WERI-Rb-1 (cell line): ENCODE data around the gene UBE2QL1.

ENCODE experiments used
- DNase-seq: peaks from one replicate; pipeline ENCODE4 v3.0.0-alpha.2; 2020
- H3K27ac ChIP-seq: fragments of 250-450 bp; sonication (Bioruptor Pico); 2 replicates; pipeline ENCODE4 v1.5.1; 2020; ENCODE audit warnings: mild to moderate bottlenecking, moderate library complexity
- H3K27me3 ChIP-seq: fragments of 250-450 bp; sonication (Bioruptor Pico); 2 replicates; pipeline ENCODE4 v1.5.1; 2021; ENCODE audit warnings: mild to moderate bottlenecking, low read depth, moderate library complexity; ENCODE audit not compliant: insufficient read depth, severe bottlenecking
- H3K36me3 ChIP-seq: fragments of 250-450 bp; sonication (Bioruptor Pico); 2 replicates; pipeline ENCODE4 v1.5.1; 2020; ENCODE audit warnings: mild to moderate bottlenecking, moderate library complexity
- H3K4me3 ChIP-seq: 2 replicates; pipeline ENCODE4 v1.5.1; 2011; ENCODE audit warnings: low read depth, mild to moderate bottlenecking, control low read depth, low read length
- H3K9me3 ChIP-seq: fragments of 250-450 bp; sonication (Bioruptor Pico); 2 replicates; pipeline ENCODE4 v1.5.1; 2021; ENCODE audit warnings: mild to moderate bottlenecking, moderate library complexity; ENCODE audit not compliant: severe bottlenecking
- CTCF ChIP-seq: IDR thresholded peaks from 2 replicates; pipeline ENCODE4 v1.5.1; 2011; ENCODE audit warnings: low read depth, mild to moderate bottlenecking, control low read depth, inconsistent platforms, low read length

The UBE2QL1 gene

GRCh38 chr5:6448622-6449464, at the start of gene UBE2QL1:
UBE2QL1 (plus strand) TSS chr5:6448859; CDS start chr5:6448894, 35 bp downstream.
- DNase-seq, result peak; percentile 56
- H3K27me3 ChIP-seq, result peaks cover 34% of the 10 kb centered on the region
- peak within 1 kb of the TSS; percentile 47 for H3K4me3 ChIP-seq

GRCh38 chr5:6399980-6400910, 48.4 kb upstream of the UBE2QL1 start:
- H3K36me3 ChIP-seq, result no peaks in the 10 kb centered on the region
- H3K27ac ChIP-seq, result no peak overlapping the region
- no peak for DNase-seq
- peaks cover 53% of the 10 kb centered on the region for H3K27me3 ChIP-seq
- no peaks in the 10 kb centered on the region for H3K9me3 ChIP-seq
- TF ChIP-seq CTCF, result no peak
- H3K4me3 ChIP-seq, result no peak overlapping the region

More at GRCh38 chr5:6448622-6449464, at the start of gene UBE2QL1:
- H3K36me3 ChIP-seq, result no peaks in the 10 kb centered on the region
- no peak for TF ChIP-seq CTCF
- no peak within 1 kb of the TSS for H3K27ac ChIP-seq
- H3K9me3 ChIP-seq, result no peaks in the 10 kb centered on the region

GRCh38 chr5:6401410-6401809, 47.2 kb upstream of the UBE2QL1 start:
- Histone ChIP-seq H3K27me3 (peaks cover 60% of the 10 kb centered on the region), H3K4me3 (no peak overlapping the region), H3K27ac (no peak overlapping the region), H3K36me3 (no peaks in the 10 kb centered on the region), H3K9me3 (no peaks in the 10 kb centered on the region)
- TF ChIP-seq CTCF, result no peak
- DNase-seq, result no peak

- TF ChIP-seq CTCF, result no peak
- Histone ChIP-seq H3K9me3 (no peaks in the 10 kb centered on the region), H3K36me3 (no peaks in the 10 kb centered on the region), H3K4me3 (no peak overlapping the region), H3K27ac (no peak overlapping the region), H3K27me3 (peaks cover 64% of the 10 kb centered on the region)
- no peak for DNase-seq
Observed at GRCh38 chr5:6402939-6403338, 45.7 kb upstream of the UBE2QL1 start.

- Histone ChIP-seq H3K9me3 (no peaks in the 10 kb centered on the region), H3K27ac (no peak overlapping the region), H3K27me3 (peaks cover 68% of the 10 kb centered on the region), H3K36me3 (no peaks in the 10 kb centered on the region), H3K4me3 (no peak overlapping the region)
- no peak for TF ChIP-seq CTCF
- DNase-seq, result no peak
Observed at GRCh38 chr5:6403416-6403815, 45.2 kb upstream of the UBE2QL1 start.
